ENCODE measurements around the gene ALDH18A1.

- TF ChIP-seq EZH2phosphoT487 (IDR thresholded peaks at IDR 0.05; ENCODE audit: borderline replicate concordance, low read length) (no peak), EZH2 (IDR thresholded peaks at IDR 0.05; ENCODE audit: low read length, unreplicated experiment) (no peak)
- TF ChIP-seq, protein P1, sequence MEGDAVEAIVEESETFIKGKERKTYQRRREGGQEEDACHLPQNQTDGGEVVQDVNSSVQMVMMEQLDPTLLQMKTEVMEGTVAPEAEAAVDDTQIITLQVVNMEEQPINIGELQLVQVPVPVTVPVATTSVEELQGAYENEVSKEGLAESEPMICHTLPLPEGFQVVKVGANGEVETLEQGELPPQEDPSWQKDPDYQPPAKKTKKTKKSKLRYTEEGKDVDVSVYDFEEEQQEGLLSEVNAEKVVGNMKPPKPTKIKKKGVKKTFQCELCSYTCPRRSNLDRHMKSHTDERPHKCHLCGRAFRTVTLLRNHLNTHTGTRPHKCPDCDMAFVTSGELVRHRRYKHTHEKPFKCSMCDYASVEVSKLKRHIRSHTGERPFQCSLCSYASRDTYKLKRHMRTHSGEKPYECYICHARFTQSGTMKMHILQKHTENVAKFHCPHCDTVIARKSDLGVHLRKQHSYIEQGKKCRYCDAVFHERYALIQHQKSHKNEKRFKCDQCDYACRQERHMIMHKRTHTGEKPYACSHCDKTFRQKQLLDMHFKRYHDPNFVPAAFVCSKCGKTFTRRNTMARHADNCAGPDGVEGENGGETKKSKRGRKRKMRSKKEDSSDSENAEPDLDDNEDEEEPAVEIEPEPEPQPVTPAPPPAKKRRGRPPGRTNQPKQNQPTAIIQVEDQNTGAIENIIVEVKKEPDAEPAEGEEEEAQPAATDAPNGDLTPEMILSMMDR (conservative IDR thresholded peaks at IDR 0.05; ENCODE audit: low read depth, low read length): no peak
Observed at GRCh38 chr10:95558593-95559320, 97.8 kb downstream of the ALDH18A1 start.

All from PC-3 (cell line).